Activated CD4-positive, alpha-beta T cell treated with anti-CD3 and anti-CD28 coated beads, Interleukin-2, amount 10 ng/mL, durations not matched to agents 24 days and 14 days (primary cell): ENCODE measurements around the gene KIAA0930. TPM values are rescaled to one million over a fixed set of nuclear protein-coding genes. Genes with fewer than 3 reads are reported as not detected.
A peak's percentile ranks its signal among the peaks of the same experiment; 100 is the strongest.

Experiments
- DNase-seq: peaks from one replicate; pipeline ENCODE4 v3.0.0; 2022
- H3K27ac Mint-ChIP-seq: one replicate; pipeline ENCODE4 v1.8.0; 2022; ENCODE audit warnings: mild to moderate bottlenecking, mixed read lengths
- H3K27me3 Mint-ChIP-seq: one replicate; pipeline ENCODE4 v1.8.0; 2022; ENCODE audit warnings: mixed read lengths
- H3K36me3 Mint-ChIP-seq: one replicate; pipeline ENCODE4 v1.8.0; 2022; ENCODE audit warnings: low read depth, mild to moderate bottlenecking, mixed read lengths
- H3K4me1 Mint-ChIP-seq: one replicate; pipeline ENCODE4 v1.8.0; 2021; ENCODE audit warnings: mixed read lengths
- H3K4me3 Mint-ChIP-seq: one replicate; pipeline ENCODE4 v1.8.0; 2022; ENCODE audit warnings: mild to moderate bottlenecking, moderate library complexity, mixed read lengths
- H3K9me3 Mint-ChIP-seq: one replicate; pipeline ENCODE4 v1.8.0; 2021; ENCODE audit warnings: mixed read lengths
- intact Hi-C: fragments of 100-400 bp; cut with micrococcal nuclease; formaldehyde crosslinking; loops from one replicate; pipeline ENCODE4 v1.15.1; 2023
- total RNA-seq: library from RNA; stranded (reverse); gene quantifications from 2 replicates; pipeline ENCODE4 v1.2.3, GENCODE V29; 2022

The KIAA0930 gene
- total RNA-seq, 1 donor from 2014 or later: 45.3 TPM

DNA sequence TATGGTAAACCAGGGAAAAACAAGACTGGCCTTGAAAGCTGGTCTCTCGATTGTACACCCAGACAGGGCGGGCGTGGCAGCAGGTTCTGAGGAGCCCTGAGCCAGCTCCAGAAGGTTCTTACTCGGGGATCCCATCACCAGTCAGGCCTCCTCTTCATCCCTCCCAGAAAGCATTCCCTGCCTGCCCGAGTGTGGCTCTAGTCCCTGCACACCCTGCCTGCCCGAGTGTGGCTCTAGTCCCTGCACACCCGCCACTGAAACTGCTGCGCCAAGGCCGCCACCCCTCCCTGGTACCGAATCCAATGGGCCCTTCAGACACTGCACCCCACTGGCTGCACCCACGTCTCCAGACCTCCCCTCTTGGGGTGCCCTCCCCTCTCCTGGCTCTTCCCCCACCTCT is 30.1 kb downstream of the KIAA0930 start:
- H3K4me1 Mint-ChIP-seq: peaks cover 2% of the 10 kb centered on the region
- no peaks in the 10 kb centered on the region for H3K36me3 Mint-ChIP-seq
- DNase-seq: no peak
- H3K4me3 Mint-ChIP-seq: no peak overlapping the region
- intact Hi-C loops: no loop called here
- H3K9me3 Mint-ChIP-seq: no peaks in the 10 kb centered on the region
- no peak overlapping the region for H3K27ac Mint-ChIP-seq
- H3K27me3 Mint-ChIP-seq: no peaks in the 10 kb centered on the region

DNA sequence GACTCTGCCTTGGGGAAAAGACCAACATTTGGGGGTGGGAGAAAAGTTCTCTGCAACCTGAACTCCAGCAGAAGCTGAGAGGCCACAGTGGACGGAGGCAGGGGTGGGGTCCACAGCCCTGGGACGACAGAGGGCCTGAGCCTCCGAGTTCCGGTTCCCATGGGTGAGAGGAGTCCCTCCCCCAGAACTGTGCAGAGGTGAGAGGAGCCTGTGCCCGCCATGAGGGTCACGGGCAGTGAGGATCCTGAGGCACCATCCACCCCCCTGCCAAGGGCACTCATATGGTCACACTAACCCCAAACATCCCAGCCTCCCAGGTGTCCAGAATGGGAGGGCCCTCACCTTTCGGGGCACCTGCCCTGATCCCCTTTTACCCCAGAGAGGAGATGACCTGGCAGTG is 30.5 kb downstream of the KIAA0930 start:
- no peak overlapping the region for H3K27ac Mint-ChIP-seq
- intact Hi-C loops: no loop called here

DNA sequence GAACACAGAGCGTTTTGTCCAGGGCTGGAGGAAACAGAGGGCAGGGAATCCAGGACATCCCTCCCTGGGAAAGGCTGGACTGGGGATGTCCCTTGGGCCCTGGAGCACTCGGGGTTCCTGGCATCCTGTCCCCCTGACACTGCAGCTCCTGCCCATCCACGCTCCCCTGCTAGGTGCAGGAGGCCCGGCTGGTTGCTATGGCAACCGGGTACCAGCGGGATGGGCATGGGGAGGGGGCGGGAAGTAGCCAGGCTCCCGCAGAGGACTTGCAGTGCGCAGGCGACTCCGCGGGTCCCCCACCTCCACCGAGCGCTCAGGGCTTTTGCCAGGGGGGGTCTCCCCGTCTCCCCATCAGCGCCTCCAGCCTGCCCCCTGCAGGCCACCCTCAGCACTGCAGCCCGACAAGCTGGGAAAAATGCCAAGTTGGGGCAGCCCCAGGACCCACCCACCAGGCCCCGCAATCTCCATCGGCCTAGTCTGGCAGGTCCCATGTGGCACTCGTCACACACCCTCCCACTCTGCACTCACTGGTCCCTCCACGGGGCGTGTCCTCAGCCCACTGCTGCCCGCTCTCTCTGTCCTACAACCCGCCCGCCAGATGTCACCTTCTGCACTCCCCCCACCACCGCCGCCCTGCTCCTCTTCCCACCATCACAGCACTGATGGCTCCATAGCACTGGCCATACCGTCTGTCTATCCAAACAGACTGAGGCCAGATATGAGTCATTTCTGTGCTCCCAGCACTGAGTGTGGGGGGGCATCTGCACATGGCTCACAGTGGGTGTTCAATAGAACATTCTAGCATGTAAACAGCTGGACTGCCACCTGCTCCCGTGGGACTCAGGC is 31.5 kb downstream of the KIAA0930 start:
- no peaks in the 10 kb centered on the region for H3K9me3 Mint-ChIP-seq
- DNase-seq: peak; percentile 76
- H3K27ac Mint-ChIP-seq: no peak overlapping the region
- H3K4me3 Mint-ChIP-seq: no peak overlapping the region
- peaks cover 2% of the 10 kb centered on the region for H3K4me1 Mint-ChIP-seq
- no peaks in the 10 kb centered on the region for H3K27me3 Mint-ChIP-seq
- H3K36me3 Mint-ChIP-seq: no peaks in the 10 kb centered on the region
- intact Hi-C loops: no loop called here

More for the DNA sequence above, 30.5 kb downstream of the KIAA0930 start:
- Mint-ChIP-seq H3K4me3 (no peak overlapping the region), H3K9me3 (no peaks in the 10 kb centered on the region), H3K4me1 (peaks cover 2% of the 10 kb centered on the region), H3K36me3 (no peaks in the 10 kb centered on the region), H3K27me3 (no peaks in the 10 kb centered on the region)
- no peak for DNase-seq

DNA sequence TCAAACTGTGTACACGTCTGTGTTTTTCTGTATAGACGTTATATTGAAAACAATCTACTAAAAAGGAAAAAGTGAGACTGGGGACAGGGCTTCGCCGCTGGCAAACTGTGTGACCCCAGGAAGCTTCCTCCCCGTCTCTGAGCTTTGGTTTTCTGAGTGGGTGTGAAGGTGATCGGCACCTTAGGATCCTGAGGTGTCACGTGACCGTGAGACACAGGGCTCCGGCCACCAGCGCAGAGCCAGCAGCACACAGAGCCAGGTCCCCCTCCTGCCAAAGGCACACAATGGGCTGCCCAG is 32.0 kb downstream of the KIAA0930 start:
- Mint-ChIP-seq H3K27me3 (no peaks in the 10 kb centered on the region), H3K4me1 (peaks cover 2% of the 10 kb centered on the region)

DNA sequence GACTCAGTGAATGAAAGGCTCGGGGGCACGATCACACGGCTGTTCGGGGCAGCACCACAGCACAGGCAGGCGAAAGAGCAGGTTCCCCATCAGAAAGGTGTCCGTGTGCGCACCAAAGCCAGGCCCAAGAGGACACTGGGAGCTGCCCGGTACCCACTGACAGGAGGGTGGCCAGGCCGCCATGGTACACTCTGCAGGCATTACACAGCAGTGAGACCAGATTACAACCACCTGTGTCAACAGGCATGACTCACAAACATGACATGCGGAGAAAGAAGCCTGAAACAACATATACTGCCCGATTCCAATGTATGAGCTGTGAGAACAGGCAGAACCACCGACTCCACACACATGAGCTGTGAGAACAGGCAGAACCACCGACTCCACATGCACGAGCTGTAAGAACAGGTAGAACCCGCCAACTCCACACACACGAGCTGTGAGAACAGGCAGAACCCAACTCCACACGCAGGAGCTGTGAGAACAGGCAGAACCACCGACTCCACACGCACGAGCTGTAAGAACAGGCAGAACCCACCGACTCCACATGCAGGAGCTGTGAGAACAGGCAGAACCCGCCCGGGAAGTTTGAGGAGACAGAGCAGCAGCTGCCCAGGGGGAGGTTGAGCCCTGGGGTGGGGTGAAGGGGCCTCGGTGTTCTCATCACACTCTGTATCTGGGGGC is 32.6 kb downstream of the KIAA0930 start:
- no peak for DNase-seq
- no peak overlapping the region for H3K4me3 Mint-ChIP-seq
- H3K36me3 Mint-ChIP-seq: no peaks in the 10 kb centered on the region
- no peaks in the 10 kb centered on the region for H3K9me3 Mint-ChIP-seq
- H3K27ac Mint-ChIP-seq: no peak overlapping the region
- intact Hi-C loops: no loop called here
- no peaks in the 10 kb centered on the region for H3K27me3 Mint-ChIP-seq
- H3K4me1 Mint-ChIP-seq: peaks cover 2% of the 10 kb centered on the region

More for the DNA sequence above, 32.0 kb downstream of the KIAA0930 start:
- DNase-seq: no peak
- no peak overlapping the region for H3K27ac Mint-ChIP-seq
- no peaks in the 10 kb centered on the region for H3K9me3 Mint-ChIP-seq
- H3K36me3 Mint-ChIP-seq: no peaks in the 10 kb centered on the region
- intact Hi-C loops: no loop called here
- no peak overlapping the region for H3K4me3 Mint-ChIP-seq

DNA sequence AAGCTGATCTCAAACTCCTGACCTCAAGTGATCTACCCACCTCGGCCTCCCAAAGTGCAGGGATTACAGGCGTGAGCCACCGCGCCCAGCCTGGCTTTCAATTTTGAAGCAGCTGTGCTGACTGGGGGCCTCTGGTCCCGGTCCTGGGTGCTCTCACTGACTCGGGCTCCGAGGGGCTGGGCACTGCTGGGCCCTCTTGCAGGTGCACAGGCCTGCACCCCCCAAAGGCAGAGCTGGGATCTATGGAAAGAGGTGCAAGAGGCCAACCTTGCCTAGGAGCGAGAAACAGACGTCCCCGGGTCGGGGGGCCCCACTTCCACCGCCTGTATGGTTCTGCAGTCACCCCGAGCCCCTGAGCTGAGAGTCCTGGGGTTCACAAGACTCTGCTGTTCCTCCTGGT is 33.2 kb downstream of the KIAA0930 start:
- H3K9me3 Mint-ChIP-seq: no peaks in the 10 kb centered on the region
- peaks cover 2% of the 10 kb centered on the region for H3K4me1 Mint-ChIP-seq
- H3K27me3 Mint-ChIP-seq: no peaks in the 10 kb centered on the region
- H3K4me3 Mint-ChIP-seq: no peak overlapping the region
- DNase-seq: no peak
- H3K27ac Mint-ChIP-seq: no peak overlapping the region
- no peaks in the 10 kb centered on the region for H3K36me3 Mint-ChIP-seq
- intact Hi-C loops: no loop called here

DNA sequence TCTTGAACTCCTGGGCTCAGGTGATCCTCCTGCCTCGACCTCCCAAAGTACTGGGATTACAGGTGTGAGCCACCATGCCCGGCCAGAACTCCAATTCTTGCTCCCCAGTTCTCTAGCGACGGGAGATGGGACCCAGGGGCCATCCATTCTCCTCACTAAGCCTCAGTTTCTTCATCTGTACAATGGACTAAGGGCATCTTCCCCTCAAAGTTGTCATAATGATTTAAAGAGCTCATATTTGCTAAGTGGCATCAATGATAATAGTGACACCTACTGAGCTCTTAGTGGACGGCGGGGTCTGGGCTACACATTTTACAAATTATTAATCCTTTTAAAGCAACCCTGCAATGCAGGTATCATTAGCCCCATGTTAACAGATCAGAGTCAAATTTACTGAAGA is 34.5 kb downstream of the KIAA0930 start:
- DNase-seq: no peak
- intact Hi-C loops: no loop called here
- H3K36me3 Mint-ChIP-seq: no peaks in the 10 kb centered on the region
- H3K9me3 Mint-ChIP-seq: no peaks in the 10 kb centered on the region
- no peak overlapping the region for H3K27ac Mint-ChIP-seq
- peaks cover 2% of the 10 kb centered on the region for H3K4me1 Mint-ChIP-seq
- H3K4me3 Mint-ChIP-seq: no peak overlapping the region
- no peaks in the 10 kb centered on the region for H3K27me3 Mint-ChIP-seq

DNA sequence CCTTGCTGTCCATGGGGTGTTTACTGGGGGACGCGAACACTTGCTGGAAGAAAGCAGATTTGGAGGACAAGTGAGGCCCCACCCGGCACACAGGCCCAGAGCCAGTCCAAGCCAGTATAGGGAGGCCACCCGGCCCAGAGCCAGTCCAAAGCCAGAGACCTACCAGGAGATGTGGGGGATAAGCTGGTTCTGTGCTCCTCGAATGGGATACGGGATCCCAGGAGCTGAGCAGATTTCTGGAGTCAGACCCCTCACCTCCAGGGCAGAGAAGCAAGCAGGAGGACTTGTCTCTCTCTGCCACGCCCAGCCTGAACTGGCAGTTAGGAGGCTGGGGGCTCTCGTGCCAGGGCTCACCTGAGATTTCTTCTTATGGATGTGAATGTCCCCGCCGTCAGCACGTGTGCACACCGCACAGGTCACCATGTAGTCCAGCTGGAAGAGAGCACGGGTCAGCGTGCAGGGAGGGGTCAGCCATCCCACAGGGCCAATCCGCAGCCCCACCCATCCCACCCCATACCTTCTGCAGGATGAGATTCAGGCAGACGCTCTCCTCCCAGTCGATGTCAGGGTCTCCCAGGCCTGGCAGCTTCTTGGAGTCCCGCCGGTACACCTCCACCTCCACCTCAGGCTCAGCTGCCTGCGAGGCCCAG is 35.3 kb downstream of the KIAA0930 start:
- intact Hi-C loops: no loop called here
- no peaks in the 10 kb centered on the region for H3K27me3 Mint-ChIP-seq
- DNase-seq: no peak
- no peak overlapping the region for H3K4me3 Mint-ChIP-seq
- H3K9me3 Mint-ChIP-seq: no peaks in the 10 kb centered on the region
- H3K36me3 Mint-ChIP-seq: no peaks in the 10 kb centered on the region
- peaks cover 2% of the 10 kb centered on the region for H3K4me1 Mint-ChIP-seq
- H3K27ac Mint-ChIP-seq: no peak overlapping the region

DNA sequence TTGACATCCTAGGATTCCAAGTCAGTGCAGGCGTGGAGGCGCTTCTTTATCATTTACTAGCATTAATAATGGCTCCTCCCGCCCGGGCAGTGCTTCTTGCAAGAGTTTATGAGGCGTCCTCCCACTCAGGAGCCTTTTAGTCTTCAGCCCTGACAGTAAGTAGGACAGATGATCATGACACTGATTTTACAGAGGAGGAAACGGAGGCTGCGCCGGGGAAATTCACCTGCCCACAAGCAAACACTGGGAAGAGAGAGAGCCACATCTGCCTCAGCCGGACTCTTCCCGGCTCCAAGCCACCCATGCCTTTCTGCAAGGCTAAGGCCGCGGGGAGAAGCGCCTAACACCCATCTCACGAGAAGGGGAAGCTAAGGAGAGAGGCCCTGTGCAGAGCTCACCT is 35.9 kb downstream of the KIAA0930 start:
- H3K4me3 Mint-ChIP-seq: no peak overlapping the region
- no peaks in the 10 kb centered on the region for H3K36me3 Mint-ChIP-seq
- no peaks in the 10 kb centered on the region for H3K27me3 Mint-ChIP-seq
- no peak for DNase-seq
- H3K4me1 Mint-ChIP-seq: peaks cover 2% of the 10 kb centered on the region
- intact Hi-C loops: no loop called here
- no peaks in the 10 kb centered on the region for H3K9me3 Mint-ChIP-seq
- H3K27ac Mint-ChIP-seq: no peak overlapping the region

DNA sequence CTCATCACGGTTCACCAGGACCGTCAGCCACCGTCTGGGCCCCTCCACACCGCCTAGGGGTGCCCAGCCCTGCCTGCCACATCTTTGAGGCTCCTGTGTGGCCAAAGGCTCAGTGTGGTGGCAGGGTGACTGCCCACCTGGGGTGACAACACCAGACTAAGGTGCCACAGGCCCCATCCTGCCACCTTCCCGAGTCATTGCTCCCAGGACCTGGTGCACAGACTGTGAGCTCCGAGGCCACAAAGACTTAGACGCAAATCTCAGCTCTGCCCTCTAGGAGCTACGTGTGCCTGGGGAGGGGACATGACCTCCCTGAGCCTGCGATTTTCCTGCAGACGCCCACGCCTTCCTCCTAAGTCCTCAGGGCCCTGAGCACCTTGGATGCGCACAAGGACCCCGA is 36.5 kb downstream of the KIAA0930 start:
- Mint-ChIP-seq H3K4me1 (no peaks in the 10 kb centered on the region), H3K36me3 (no peaks in the 10 kb centered on the region), H3K27me3 (no peaks in the 10 kb centered on the region), H3K27ac (no peak overlapping the region), H3K9me3 (no peaks in the 10 kb centered on the region), H3K4me3 (no peak overlapping the region)
- no peak for DNase-seq
- intact Hi-C loops: no loop called here

DNA sequence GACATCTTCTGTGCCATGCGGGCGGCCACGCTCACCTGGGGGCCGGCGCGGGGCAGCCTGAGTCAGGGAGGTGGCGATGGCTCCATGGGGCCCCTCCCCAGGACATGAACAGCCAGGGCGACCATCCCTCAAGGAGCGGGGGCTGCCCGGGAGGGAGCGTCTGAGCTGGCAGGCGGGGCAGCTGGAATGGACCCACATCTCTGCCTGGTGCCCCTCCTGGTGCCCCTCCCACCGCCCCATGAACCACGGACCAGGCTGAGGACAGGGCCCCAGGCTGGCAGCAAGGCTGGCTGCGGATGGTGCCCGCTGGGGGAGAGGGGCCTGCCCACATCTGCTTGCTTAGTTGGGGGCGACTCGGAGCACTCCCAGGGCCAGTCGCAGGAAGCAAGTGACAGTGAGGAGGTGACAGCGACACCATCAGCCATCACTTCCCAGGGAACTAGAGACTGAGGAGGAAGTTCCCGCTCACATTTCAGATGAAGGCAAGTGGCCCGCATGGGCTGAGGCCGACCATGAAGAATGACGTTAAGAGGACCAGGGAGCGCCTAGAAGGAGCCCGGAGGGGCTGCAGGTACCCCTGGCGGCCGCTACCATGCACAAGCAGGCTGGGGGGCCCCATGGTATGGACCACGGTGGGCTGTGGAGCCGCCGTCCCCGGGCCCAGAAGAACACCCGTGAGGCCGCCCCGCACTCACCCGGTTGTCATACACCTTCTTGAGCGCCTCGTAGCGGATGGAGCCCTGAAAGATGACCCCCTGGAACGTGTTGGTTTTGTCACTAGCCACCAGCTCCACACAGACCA is 37.3 kb downstream of the KIAA0930 start:
- Mint-ChIP-seq H3K4me3 (no peak overlapping the region), H3K27ac (no peak overlapping the region), H3K4me1 (no peaks in the 10 kb centered on the region), H3K27me3 (no peaks in the 10 kb centered on the region), H3K36me3 (no peaks in the 10 kb centered on the region), H3K9me3 (no peaks in the 10 kb centered on the region)
- intact Hi-C loops: no loop called here
- no peak for DNase-seq

DNA sequence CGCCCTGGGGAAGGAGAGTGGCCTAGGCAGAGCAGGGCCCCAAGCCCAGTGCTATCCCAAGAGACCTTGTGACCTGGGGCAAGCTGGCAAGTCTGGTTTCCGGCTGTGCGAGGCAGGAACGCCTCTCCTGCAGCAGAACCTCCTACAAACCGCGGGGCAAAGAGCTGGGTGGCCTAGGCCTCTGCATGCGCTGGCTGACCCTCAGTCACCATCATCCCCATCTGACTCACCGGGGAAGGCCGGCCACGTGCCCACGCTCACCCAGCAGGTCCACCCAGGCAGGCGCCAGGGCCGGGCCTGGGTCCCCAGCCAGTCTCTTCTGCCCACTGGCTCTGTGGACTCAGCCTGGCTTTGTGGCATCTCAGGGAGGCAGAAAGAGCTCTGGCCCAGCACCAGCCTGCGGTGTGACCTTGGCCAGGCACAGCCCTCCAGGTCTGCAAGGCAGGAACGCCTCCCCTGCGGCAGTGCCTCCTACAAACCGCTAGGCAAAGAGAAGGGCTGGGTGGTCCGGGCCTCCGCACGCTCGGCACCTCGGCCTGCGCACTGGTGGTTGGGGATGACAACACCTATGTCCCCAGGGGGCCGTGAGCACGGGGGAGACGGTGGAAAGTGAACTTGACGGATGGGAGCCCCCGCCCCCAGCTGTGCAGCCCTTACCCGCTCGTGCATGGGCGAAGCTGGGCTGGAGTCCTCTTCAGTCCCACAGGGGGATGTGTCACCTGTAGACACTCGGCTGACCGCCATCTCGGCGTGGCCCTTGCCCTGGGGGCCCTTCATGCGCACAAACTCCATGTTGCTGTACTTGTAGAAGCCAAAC is 38.2 kb downstream of the KIAA0930 start:
- Mint-ChIP-seq H3K36me3 (peaks cover 2% of the 10 kb centered on the region), H3K27me3 (no peaks in the 10 kb centered on the region), H3K4me1 (no peaks in the 10 kb centered on the region), H3K4me3 (no peak overlapping the region), H3K9me3 (no peaks in the 10 kb centered on the region), H3K27ac (no peak overlapping the region)
- intact Hi-C loops: no loop called here
- DNase-seq: no peak

DNA sequence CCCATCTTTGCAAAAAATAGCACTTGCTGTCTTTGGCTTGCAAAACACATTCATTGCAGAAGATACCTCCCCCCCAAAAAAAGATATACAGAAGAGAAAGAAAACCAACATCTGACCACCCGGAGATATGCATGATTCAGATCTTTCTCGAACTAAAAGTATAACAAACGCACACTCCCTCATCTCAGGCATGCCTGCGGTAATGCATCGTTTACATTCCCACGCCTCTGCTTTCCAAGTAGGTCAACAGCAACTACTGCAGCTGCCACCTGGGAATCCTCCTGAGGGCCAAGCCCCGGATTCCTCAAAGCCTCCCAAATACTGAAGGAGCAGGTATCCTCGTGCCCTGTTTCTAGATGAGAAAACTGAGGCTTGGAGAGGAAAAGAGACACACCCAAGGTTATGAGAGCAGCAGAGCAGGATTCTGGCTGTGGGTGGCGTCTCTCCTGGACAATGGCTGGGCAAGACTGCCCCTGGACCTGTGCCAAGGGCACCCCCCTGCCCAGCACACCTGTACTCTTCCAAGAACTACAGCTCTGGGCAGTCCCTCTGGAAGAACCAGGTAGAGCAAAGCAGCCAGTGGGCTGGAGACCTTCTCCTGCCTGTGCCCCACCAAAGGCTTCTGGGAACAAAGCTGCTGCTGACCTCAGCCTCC is 38.9 kb downstream of the KIAA0930 start:
- Mint-ChIP-seq H3K9me3 (no peaks in the 10 kb centered on the region), H3K4me3 (no peak overlapping the region), H3K36me3 (peaks cover 2% of the 10 kb centered on the region), H3K27ac (no peak overlapping the region), H3K4me1 (no peaks in the 10 kb centered on the region), H3K27me3 (no peaks in the 10 kb centered on the region)
- no peak for DNase-seq
- intact Hi-C loops: no loop called here
